Left ventricle myocardium inferior (tissue), 1 donor: ENCODE results near the gene HEPACAM. TPM values are rescaled to one million over a fixed set of nuclear protein-coding genes. Genes with fewer than 3 reads are reported as not detected.

ENCODE experiments used
- DNase-seq: peaks from one replicate; pipeline ENCODE4 v3.0.0-alpha.2; 2020
- H3K27ac ChIP-seq: fragments of 200-600 bp; replicated peaks from 2 replicates; pipeline ENCODE4 v1.8.0; 2021
- H3K27me3 ChIP-seq: fragments of 200-600 bp; 2 replicates; pipeline ENCODE4 v1.8.0; 2021; ENCODE audit warnings: low read depth
- H3K36me3 ChIP-seq: fragments of 200-600 bp; 2 replicates; pipeline ENCODE4 v1.8.0; 2021
- H3K4me1 ChIP-seq: fragments of 200-600 bp; 2 replicates; pipeline ENCODE4 v1.8.0; 2021
- H3K4me3 ChIP-seq: fragments of 200-600 bp; 2 replicates; pipeline ENCODE4 v1.8.0; 2021; ENCODE audit warnings: mild to moderate bottlenecking, moderate library complexity
- H3K9me3 ChIP-seq: fragments of 200-600 bp; replicated peaks from 2 replicates; pipeline ENCODE4 v1.8.0; 2021
- intact Hi-C: fragments of 100-400 bp; cut with micrococcal nuclease; formaldehyde crosslinking; loops from one replicate; pipeline ENCODE4 v1.11.0; 2022
- total RNA-seq: library from RNA; stranded (reverse); fragmentation: NEBNext Ultra II Directional; extraction: Animal tissue kit (Norgen Biotek cat#: 25700); gene quantifications from one replicate; pipeline ENCODE4 v1.2.1, GENCODE V29; 2021
- TF ChIP-seq, protein P1 (sequence below): fragments of 200-600 bp; IDR thresholded peaks from 2 replicates; pipeline ENCODE4 v1.8.0; 2021; ENCODE audit warnings: antibody characterized with exemption, mild to moderate bottlenecking, borderline replicate concordance
- donor health status: DM: no; HTN: yes; CAD: no; lungs with severe emphysema.

HEPACAM gene
- total RNA-seq, 1 donor from 2014 or later, result not detected

DNA sequence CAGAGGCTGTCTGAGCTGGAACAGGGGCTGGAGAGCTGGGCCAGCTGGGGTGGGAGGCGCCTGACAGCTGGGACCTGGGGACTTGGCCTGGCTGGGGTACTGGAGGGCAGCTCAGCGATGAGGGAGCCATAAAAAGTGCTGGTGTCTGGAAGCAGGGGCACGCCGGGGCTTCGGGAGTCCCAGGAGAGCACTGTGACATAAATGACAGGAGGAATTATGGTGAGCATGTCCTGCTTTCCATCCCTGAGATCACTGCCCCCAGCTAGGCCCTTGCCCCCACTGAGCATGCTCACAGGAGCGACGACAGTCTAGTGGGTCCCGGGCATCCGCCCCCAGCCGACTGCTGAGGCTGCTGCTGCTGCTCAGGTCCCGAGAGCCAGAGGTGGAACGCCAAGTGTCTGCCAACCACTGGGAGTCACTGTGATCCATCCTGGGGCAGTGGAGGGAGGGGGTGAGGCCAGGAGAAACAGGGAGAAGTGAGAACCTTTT, 44.4 kb downstream of the HEPACAM start:
- Histone ChIP-seq H3K36me3 (peaks cover 11% of the 10 kb centered on the region), H3K9me3 (no peaks in the 10 kb centered on the region), H3K27ac (peak overlapping the region; percentile 89), H3K4me1 (peaks cover 99% of the 10 kb centered on the region), H3K27me3 (peaks cover 11% of the 10 kb centered on the region), H3K4me3 (no peak overlapping the region)
- DNase-seq, result peak; percentile 58
- intact Hi-C loops, result no loop called here
- TF ChIP-seq, protein P1, sequence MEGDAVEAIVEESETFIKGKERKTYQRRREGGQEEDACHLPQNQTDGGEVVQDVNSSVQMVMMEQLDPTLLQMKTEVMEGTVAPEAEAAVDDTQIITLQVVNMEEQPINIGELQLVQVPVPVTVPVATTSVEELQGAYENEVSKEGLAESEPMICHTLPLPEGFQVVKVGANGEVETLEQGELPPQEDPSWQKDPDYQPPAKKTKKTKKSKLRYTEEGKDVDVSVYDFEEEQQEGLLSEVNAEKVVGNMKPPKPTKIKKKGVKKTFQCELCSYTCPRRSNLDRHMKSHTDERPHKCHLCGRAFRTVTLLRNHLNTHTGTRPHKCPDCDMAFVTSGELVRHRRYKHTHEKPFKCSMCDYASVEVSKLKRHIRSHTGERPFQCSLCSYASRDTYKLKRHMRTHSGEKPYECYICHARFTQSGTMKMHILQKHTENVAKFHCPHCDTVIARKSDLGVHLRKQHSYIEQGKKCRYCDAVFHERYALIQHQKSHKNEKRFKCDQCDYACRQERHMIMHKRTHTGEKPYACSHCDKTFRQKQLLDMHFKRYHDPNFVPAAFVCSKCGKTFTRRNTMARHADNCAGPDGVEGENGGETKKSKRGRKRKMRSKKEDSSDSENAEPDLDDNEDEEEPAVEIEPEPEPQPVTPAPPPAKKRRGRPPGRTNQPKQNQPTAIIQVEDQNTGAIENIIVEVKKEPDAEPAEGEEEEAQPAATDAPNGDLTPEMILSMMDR, result no peak

DNA sequence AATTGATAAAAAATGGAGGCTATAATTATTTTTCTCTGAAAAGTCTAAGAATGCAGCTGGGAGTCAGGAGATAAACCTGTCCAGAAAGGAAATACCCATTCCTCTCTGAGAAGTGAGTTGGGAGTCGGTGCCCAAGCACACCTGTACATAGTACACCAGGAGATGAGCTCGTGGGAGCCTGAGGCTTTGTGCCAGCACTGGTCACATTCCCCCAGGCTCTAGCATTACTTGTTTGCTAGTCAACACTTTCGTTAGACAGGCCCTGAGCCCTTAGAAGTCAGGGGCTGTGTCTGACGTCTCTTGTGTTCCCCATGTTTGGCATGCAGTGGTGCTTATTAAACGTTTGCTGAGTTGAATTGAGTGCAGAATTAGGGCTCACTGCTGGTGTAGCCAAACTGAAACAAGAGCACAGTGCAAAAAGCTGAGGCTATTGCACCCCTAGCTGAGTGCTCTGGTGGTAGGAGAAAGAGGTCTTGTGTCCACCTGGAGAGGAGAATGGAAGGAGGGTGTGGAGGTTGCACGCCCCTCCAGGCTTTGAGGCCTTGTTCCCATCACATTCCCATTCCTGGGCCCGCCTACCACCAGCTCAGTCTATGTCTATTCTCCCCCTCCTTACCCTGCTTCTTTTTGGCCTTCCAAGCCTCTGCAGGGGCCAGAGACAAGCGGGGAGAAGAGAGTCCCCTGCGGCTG, 45.0 kb downstream of the HEPACAM start:
- TF ChIP-seq, protein P1, result no peak
- H3K27ac ChIP-seq, result peak overlapping the region; percentile 89

DNA sequence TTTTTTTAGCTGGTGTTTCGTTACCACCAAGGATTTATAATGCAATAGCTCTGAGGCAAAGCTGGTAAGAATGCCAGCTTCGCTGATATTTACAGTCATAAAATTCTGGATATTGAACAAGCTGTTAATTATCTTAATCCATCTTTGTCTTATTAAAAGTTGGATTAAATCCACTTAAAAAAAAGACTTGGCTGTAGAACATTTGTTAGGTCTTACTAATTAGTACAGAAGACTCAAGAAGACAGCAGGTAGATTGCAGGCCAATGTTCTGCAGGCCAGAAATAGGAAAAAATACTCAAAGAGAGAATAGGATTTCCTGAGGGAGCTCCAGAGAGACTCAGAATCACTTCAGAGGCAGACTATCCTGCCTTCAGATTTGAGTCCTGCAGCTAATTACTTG, 45.7 kb downstream of the HEPACAM start:
- Histone ChIP-seq H3K9me3 (no peaks in the 10 kb centered on the region), H3K27ac (peak overlapping the region; percentile 89), H3K27me3 (peaks cover 8% of the 10 kb centered on the region), H3K4me1 (peaks cover 99% of the 10 kb centered on the region), H3K4me3 (no peak overlapping the region), H3K36me3 (peaks cover 11% of the 10 kb centered on the region)
- TF ChIP-seq, protein P1, result no peak
- DNase-seq, result no peak
- intact Hi-C loops, result no loop called here

More for the DNA sequence above, 45.0 kb downstream of the HEPACAM start:
- no peaks in the 10 kb centered on the region for H3K9me3 ChIP-seq
- peaks cover 7% of the 10 kb centered on the region for H3K27me3 ChIP-seq
- no peak overlapping the region for H3K4me3 ChIP-seq
- no peak for DNase-seq
- intact Hi-C loops, result no loop called here
- H3K36me3 ChIP-seq, result peaks cover 11% of the 10 kb centered on the region
- peaks cover 99% of the 10 kb centered on the region for H3K4me1 ChIP-seq

DNA sequence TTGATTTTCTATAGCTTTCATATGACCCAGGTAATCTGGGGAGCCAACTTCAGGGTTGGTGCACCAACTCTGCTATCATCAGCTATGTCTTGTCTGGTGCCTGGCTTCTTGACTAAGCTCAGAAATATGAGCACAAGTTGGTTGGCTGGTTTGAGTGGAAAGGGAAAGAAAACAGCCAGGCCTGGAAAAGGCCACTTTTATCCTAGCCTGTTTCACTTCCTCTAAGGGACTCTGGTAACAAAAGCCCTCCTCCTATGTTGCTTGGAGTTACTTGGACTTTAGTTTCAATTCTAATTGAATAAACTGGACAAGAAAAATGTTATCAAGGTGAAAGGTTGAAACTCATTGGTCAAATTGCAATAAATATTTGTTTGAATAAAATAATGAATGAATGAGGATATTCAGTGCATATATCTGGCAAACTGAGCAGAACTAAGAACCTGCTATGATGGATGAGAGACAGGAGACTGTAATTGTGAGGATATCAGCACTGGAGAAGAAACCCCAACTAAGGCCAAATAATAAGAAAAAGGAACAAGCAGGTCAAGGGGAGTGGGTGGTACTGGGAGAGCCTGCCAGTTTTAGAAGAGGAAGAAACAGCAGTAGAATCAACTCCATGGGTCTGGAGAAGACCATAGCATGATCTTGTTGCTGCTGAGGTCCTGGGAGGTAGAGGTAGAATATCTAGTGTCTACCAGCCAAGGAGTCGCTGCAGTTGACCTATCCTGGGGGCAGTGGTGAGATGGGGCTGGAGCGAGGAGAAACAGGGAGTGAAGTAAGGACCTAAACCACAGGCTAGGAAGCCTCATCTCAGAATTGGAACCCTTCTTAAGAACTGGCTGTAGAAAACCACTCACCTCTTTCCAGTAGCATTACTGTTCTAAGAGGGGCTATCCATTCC, 46.4 kb downstream of the HEPACAM start:
- no peak for DNase-seq
- Histone ChIP-seq H3K4me1 (peaks cover 99% of the 10 kb centered on the region), H3K27me3 (peaks cover 12% of the 10 kb centered on the region), H3K4me3 (no peak overlapping the region), H3K27ac (peak overlapping the region; percentile 89), H3K36me3 (peaks cover 16% of the 10 kb centered on the region), H3K9me3 (no peaks in the 10 kb centered on the region)
- intact Hi-C loops, result no loop called here
- TF ChIP-seq, protein P1, result no peak

DNA sequence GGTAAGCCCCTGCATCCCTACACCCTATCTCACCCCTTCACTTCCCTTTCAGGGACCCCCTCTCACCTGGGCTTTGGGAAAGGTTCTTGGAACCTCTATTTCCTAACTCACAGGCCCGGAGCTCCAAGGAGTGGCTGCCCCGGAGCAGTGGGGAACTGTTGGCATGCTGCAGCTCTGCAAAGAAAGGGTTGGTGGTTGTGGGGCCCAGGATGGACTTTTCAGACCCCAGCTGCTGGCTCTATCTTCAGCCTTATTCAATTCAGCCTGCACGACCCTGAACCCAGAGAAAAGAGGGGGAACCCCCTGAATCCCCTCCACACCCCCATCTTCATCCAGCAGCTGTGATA, 48.2 kb downstream of the HEPACAM start:
- Histone ChIP-seq H3K36me3 (peaks cover 21% of the 10 kb centered on the region), H3K27me3 (peaks cover 12% of the 10 kb centered on the region), H3K4me1 (peaks cover 98% of the 10 kb centered on the region), H3K9me3 (no peaks in the 10 kb centered on the region), H3K4me3 (no peak overlapping the region), H3K27ac (peak overlapping the region; percentile 7)
- intact Hi-C loops, result no loop called here
- TF ChIP-seq, protein P1, result no peak
- DNase-seq, result no peak
